GM21381 (cell line): Measurements from ENCODE around the gene LOXL3.

Experiments
- ATAC-seq: cut with Tn5 transposase; IDR thresholded peaks from one replicate; pipeline ENCODE4 v1.9.1; 2021; ENCODE audit warnings: mild to moderate bottlenecking, moderate library complexity; ENCODE audit not compliant: unreplicated experiment

Gene LOXL3

DNA sequence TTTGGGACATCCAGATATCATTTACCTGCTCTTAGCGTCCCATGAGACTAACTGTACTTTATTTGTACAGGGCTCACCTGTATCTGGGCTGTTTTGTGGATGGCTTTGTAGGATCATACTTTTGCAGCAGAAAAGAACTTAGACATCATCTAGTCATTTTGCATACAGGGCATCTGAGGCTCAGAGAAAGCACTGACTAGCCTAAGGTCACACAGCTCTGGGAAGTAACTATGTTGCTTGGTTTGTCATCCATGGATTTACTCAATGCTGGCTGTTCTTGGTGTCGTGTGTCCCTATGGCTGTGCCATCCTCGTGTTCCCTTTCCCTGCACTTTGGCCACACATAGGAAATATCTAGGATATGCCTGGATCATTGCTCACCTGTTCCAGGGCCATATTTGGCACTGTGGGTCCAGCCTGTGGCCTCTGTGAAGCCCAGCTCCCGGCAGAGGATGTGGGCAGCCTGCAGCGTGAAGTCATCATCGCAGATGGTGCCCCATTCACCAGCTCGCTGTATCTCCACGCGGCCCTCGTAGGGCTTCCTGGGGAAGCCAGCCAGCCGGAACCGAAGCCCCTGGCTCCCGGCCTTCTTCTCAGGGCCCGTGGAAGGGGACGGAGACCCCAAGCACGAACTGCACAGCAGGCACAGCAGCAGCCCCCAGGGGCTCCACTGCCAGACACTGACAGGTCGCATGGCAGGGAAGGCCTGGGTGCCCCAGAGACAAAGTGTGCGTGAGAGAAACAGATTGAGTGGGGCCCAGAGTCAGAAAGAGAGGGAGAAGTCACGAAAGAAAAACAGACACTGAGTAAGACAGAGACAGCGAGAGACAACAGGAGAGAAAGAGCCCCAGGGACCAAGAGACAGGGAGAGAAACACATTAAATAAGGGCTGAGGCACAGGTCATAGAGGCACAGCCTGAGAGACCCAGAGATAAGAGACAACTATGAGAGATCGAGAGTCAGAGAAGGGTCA, 1.5 kb downstream of the LOXL3 start:
- no peak for ATAC-seq

DNA sequence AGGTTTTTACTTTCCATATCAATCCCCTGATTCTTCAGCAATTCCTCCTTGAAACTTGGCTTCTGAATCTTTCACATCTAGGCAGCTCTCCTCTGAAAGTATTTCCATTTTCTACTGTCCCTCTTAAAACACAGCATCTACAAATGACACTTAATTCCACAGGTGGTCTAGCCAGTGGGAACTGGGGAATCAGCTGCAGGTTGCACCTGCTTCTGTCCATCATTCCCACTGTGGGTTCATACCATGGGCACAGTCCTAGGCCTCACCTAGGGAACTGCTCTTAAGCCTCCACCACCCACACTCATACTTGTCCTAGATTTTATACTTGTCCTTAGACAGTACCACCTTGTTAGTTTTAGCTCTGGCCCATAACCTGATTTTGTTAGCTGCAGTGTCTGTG, 2.2 kb downstream of the LOXL3 start:
- no peak for ATAC-seq

DNA sequence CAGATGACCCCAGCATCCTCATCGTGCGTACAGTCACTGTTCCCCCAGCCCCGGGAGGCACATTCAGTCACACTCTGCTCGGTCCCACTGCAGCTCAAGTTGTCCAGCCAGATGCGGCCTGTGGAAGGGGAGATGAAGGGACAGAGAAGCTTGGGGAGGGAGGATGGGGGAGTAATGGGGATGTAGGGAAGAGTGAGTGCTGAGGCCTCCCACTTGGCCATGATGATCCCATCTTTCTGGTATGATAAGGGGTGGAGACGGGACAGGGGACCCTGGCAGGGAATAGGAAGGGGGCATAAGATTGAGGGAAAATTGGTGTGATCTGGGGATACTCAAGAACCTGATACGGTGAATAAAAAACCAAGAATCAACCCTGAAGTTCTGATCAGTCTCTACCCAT, 3.5 kb downstream of the LOXL3 start:
- no peak for ATAC-seq

DNA sequence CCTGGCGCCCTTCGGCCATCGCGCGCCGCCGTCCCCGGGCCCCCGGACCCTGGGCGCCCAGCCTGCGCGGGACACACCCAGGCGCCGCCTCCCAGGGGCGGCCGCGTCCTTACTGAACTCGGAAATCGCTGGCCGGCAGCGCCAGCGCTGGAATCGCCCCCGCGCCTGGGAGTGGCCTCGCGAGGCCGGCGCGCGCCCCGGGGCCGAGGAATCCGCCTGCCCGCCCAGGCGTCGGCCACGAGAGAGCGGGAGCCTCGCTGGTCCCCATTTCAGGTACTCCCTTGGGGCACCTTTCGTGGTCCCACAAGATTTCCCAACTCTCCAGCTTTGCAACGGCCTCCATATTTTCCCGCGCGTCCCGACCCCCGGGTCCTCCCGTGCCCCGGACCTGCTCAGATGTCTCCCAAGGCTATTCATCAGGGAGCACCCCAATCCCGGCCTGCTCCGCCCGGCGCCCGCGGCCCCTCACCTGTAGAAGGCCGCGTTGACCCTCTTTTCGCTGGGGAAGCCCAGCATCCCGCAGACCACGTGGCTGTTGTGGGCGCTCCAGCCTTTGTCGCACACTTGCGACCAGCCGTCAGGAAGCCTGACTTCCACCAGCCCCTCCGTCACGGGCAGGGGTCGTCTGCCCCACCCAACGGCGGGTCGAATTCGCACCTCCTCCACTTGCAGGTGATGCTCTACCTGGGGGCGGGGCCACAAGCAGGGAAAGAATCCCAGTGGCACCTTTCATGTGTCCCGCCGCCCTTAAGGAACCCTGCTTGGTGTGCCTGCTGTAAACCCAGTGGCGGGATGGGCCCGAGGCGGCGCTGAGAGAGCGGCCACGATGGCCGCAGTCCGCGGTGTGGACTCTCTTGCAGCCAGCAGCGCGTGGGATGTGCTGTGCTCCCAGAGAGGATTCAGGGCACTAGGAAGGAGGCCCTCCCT, 4.6 kb downstream of the LOXL3 start:
- no peak for ATAC-seq

DNA sequence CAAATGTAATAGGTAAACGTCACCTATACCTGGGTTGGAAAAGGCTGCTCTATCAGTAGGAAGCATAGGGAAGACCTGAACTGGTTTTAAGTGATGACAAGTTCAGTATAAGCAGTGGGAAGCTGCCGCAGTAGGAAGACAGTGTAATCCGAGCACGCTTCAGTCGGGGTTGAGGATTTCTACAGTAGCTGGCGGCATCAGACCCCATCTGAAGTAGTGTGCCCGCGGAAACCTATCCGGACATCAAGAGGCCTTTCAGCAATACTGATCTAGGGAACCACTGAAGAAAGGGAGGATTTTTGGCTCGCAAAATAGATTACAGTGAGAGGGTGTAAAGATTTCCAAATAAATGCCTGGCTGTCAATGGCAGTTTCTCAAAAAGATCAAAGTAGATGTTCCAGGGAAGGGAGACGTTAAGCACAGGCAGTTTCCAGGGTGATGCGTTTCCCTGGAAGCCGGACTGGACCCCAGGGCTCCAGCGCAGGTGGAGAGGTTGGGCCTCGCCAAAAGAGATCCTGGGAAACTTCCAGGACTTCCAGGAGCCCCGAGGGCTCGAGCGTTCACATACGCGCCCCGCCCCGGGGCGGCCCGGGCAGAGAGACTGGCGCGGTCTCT, 5.3 kb downstream of the LOXL3 start:
- no peak for ATAC-seq

DNA sequence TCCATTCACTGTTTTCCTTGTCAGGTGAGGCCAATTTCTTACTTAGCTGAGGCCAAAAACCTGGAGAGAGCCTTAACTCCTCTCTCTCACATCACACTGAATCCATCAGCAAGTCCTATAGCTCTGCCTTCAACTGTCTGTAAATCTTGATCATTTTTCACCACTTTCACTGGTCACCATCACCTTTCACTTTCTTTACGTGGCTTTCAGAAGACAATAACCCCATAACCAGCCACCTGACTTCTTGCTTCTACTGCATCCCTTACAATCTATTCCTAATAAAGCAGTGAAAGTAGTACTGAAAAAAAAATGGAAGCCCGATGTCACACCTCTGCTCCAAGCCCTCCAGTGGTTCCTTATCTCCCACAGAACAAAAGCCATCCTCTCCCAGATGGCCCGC, 7.7 kb downstream of the LOXL3 start:
- no peak for ATAC-seq

DNA sequence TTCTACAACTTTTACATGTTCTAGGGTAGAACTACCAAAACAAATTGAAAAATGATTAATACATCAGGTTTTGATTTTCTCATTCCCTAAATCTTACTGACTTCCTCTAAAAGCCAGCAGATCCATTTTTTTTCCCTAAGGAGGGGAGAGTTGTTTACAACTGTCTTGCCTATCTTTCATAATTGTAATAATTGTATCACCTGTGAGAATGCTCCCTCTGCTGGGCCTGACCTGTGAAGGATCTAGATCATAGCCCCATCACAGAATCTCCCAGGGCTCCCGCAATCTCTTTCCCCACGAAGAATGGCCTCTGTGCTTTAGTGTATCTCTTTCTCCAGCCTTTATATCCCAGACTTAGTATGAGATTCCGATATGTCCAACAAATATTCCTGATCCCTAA, 9.1 kb downstream of the LOXL3 start:
- no peak for ATAC-seq

DNA sequence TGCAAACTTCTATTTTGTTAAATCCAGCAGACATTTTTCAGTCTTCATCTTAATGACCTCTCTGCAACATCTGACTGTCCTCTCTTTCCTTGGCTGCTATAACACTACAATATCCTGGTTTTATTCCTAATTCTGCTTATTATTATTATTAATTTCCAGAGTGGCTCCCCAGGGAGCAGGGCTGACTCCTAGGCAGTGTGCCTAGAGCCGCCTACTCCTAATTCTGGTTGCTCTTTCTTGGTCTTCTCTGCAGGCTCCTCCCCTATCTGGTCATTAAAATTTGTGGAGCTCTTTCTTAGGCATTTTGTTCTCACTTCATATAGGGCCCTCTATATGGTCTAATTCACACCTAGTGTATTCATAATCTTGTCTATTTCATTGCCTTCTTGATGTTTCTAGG, 10.8 kb downstream of the LOXL3 start:
- ATAC-seq, result no peak

DNA sequence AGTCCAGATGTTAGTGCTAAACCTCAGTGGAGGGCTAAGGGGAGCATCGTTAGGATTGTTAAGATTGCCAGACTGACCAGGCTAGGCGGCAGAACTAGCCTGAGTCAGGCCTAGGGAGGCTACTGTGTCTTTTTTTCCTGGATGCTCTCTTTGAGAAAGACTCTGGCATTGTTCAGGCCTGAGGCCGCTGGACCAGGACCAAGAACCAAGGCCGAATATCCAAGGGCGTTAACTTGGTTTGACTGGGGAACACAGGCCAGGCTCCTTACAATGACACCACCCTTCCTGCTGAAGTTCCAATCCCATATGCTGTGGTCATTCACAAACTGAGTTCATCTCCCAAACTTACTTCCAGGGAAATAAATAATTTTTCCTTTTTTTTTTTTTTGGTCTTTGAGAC, 13.5 kb downstream of the LOXL3 start:
- ATAC-seq, result no peak

DNA sequence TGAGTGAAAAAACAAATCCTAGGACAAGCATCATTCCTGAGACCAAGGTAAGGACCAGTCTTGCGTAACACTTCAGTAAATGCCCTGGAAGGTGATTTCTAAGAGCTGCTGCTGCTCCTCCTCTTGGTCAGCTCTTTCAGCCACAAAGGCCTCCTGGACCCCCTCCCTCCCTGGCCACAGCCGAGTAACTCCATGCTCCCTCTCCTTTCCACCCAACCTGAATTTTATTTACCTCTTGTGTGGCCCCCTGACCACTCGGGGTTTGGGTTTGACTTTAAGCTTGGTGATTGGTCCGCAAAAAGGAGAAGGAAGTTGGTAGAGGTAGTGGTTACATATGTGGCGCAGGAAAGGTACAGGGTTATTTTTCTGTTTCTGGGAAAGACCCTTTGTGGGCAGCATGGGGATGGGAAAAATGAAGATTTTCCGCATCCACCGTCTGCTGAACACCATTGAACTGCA, 14.8 kb downstream of the LOXL3 start:
- no peak for ATAC-seq

DNA sequence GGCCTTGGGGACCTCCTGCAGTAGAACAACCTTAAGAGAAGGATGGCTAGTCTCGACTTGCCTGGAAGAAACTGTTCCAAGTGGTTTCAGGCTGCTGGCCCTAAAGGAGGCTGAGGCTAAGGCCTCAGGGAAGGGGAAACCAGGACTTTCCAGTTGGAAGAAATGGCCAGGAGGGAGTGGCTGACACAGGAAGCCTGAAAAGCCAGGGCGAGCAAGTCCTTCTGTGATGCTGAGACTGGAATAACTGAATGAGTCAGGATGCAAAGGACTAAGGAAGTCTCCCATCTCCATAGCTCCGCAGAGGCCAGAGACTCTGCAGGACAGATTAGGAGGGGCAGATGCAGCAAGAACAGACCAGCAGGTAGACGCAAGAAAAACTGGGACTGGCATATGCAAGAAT, 16.6 kb downstream of the LOXL3 start:
- no peak for ATAC-seq

DNA sequence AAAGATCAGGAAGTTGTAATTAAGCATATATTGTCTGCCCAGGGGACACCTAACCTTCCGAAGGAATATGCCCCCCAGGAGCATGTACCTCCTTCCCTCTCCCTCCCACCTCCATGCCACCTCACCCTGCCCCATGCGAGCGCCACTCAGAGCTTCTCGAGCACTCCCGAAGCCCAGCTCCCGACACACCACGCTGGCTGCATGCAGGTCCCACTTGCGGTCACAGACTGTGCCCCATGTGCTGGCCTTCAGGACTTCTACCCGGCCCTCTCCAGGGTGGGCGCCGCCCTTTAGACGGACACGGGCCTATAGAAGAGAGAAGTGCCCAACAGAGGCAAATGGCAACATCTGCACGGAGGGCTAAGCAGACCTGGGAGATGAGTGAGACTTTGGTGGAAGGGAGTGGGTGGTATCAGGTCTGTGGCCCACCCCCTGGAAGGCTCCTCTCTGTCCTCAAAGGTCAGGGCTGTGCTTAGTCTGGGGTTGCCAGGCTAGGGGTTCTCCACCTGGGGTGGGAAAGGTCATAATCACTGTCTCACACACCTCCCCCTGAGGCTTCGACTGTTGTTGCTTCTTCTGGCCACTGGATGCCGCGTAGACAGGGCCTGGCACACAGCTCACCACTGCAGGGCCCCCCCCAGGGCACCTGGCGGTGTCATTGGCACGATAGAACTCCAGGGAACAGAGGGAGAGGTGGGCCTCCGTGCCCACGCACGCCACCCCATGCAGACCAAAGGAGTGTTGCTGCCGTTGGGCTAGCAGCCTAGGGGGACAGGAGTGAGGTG, 17.4 kb downstream of the LOXL3 start:
- ATAC-seq, result no peak

DNA sequence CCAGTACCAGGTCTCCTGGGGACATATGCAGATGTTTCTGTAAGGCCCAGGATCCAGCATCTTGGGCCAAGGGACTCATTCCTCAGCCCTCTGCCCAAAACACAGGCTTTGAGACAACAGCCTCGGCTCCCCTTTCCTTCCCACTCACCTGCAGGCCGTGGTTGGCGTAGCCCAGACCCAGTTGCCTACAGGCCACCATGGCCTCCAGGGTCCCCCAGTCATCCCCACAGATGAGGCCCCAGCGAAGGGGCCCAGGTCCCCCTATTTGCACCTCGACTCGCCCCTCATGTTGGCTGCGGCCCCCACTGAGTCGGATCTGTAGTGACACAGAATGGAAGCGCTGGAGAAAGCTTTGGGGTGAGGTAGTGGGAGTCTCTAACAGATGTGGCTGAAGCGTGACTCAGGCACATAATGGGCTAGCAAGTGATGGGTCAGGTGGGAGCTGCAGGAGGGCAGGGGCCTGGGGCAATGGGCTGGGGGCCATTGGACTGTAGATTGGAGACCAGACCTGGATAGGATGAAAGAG, 18.2 kb downstream of the LOXL3 start:
- no peak for ATAC-seq

DNA sequence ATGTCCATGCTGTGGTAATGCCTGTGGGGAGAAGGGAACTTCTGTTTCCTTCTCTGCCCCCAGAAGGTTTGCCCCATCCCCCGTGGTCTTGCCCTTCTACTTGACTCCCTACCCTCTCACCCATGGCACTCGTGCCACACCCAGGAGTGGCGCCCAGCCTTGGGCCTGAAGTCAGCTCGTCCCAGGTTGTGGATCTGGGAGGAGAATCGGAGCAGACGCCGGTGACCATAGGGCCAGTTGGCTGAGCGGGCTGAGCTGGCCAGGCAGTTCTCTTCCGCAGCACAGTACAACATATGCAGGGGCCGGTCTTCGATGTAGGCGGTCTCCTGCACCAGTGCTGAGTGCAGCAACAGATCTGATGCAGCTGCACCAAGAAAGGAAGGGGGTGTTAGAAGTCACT, 19.3 kb downstream of the LOXL3 start:
- ATAC-seq, result no peak

DNA sequence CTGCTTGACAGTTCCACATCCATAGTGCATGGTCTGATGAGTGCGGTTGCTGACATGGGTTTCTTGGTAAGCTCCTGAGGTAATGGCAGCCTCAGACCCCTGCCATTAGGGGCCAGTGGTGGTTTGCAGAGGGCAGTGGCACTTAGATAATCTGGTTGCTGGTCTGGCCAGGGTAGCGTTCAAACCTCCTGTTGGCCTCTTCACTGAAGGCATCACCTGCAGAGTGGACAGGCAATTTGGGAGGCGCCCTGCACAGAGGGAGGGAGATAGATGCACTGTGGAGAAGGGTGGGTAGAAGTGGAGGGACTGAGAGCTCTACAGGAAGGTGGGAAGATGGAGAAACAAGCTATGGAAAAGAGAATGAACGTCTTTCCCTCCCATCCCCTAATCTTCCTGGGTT, 20.3 kb downstream of the LOXL3 start:
- no peak for ATAC-seq

DNA sequence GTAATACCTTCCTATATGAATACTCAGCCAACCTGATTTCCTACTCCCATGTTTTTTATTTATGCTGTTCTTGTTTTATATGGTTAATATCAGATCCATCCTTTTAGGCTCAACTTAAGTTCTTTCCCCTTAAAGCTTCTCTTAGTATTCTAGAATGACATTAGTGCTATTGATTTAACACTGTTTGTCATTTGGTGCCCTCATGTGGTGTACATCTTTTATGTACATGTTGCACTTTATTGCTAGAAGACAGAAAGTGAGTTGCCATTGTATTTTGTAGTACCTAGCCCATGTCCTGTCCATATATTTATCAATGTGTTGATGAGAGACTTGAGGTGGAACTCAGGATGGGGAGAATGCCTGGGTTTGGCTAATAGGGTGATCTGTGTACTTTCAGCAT, 21.5 kb downstream of the LOXL3 start:
- no peak for ATAC-seq

DNA sequence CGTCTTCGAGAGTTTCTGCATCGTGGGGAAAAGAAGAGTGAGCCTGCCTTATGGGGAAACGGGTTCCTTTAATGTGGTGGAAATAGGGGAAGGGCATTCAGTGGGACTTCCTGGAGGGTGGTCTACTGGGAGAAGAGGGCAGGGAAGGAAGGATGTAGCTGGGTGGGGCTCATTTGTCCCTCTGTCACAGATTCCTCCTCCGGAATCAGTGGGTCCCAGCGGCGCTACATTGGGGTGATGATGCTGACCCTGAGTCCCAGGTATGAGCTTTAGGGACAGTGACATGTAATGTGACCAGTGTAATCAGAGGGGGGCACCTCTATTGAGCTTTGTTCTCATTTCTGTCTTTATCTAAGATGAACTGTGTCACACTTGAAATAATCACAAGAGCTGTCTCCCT, 22.1 kb downstream of the LOXL3 start:
- ATAC-seq, result no peak

DNA sequence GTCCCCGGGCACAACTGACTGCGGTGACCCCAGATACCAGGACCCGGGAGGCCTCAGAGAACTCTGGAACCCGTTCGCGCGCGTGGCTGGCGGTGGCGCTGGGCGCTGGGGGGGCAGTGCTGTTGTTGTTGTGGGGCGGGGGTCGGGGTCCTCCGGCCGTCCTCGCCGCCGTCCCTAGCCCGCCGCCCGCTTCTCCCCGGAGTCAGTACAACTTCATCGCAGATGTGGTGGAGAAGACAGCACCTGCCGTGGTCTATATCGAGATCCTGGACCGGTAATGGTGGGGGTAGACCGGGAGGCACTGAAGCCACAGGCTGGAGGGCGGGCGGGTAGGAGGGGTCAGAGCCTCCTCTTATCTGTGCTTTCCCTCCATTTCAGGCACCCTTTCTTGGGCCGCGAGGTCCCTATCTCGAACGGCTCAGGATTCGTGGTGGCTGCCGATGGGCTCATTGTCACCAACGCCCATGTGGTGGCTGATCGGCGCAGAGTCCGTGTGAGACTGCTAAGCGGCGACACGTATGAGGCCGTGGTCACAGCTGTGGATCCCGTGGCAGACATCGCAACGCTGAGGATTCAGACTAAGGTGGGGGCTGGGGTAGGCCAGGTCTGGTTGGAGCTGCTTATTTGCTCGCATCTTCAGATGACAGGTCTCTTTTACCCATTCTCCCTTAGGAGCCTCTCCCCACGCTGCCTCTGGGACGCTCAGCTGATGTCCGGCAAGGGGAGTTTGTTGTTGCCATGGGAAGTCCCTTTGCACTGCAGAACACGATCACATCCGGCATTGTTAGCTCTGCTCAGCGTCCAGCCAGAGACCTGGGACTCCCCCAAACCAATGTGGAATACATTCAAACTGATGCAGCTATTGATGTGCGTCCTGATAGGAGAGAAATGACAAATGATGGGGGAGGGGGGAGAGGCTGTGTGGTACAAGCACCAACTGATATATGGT, 23.2 kb downstream of the LOXL3 start:
- peak; percentile 27 for ATAC-seq
